Measurements from ENCODE around the gene TRERF1.

The TRERF1 gene

DNA sequence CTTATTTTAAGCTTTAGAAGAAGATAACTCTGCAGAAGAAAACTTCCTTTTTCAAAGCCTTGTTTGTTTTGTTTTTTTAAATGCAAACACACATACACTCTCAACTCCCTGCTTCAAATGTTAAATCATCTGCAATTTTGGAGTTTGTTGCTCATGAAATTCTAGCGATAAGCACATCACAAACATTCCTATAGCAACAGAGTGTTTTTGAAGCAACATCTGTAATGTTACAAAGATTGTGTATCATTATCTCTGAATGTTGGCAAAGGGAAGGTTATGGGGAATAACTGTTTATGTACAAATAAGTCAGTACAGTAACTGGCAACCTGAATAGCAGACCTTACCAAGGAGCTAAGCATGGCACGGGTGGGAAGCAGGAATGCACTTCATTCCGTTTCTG is 149.3 kb downstream of the TRERF1 start:
- DNase-seq (ENCODE audit: low read depth in 1 of 2, low spot score in 1 of 2), result no peak
- no peak for TF ChIP-seq JUND (IDR thresholded peaks at IDR 0.05; ENCODE audit: low read depth)
- in situ Hi-C loops (cut with HindIII; ENCODE audit: low pct_unique_long_range_greater_than_20kb, low sequenced_read_pairs), result no loop called here

DNA sequence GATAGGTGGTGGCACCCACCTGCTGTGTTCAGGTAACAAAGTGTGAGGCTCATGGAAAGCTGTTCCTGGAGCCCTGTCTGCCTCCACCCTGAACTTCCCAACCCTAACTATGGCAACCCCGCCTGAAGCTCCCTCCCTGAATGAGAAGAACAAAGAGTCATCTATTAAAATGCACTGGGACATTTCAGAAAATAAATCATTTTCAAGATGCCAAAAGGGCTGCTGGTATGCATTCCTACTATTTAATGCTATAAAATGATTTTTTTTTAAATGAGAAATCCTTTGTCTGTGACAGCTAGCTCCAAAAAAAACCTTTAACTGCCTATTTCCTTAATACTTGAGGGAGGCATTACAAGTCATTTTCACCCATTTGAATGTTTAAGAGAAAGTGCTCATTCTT is 149.7 kb downstream of the TRERF1 start:
- no peak for TF ChIP-seq JUND (IDR thresholded peaks at IDR 0.05; ENCODE audit: low read depth)
- in situ Hi-C loops (cut with HindIII; ENCODE audit: low pct_unique_long_range_greater_than_20kb, low sequenced_read_pairs), result no loop called here
- no peak for DNase-seq (ENCODE audit: low read depth in 1 of 2, low spot score in 1 of 2)

DNA sequence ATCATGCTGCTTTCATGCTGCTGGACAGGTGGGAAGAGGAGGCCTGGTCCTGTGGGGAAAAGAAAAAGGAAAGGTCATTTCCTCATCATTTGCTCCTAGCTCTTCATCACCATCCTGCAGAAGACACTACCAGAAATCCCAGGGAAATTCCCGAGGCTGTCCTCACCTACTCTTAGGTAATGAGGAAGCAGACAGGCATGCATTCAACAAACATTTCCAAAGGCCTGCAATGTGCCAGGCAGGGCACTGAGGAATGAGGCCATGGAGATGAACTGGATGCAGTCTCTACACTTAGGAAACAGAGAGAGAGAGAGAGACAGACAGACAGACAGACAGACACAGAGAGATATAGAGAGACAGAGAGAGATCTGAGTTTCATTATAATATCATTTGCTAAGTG is 151.0 kb downstream of the TRERF1 start:
- no peak for TF ChIP-seq JUND (IDR thresholded peaks at IDR 0.05; ENCODE audit: low read depth)
- in situ Hi-C loops (cut with HindIII; ENCODE audit: low pct_unique_long_range_greater_than_20kb, low sequenced_read_pairs), result no loop called here
- peak in 1 of 2 experiments; percentile 43 for DNase-seq (ENCODE audit: low read depth in 1 of 2, low spot score in 1 of 2)

DNA sequence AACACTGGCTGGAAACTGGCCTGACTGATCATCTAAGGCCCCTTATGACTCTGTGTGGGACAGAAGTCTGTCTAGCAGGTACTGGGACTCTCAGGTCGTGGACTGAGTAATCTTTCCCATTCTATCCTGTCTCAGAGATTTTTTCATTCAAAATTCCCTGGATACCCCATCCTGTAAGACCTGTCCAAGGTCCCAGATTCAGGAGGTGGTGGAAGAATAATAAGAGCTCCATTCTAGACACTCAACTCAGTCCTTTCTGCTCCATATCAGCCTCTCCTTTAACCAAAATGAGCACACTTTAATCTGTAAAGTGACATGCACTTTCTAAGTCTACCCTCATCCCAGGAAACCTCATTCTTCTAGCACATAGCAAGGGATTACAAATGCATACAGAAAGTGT is 151.5 kb downstream of the TRERF1 start:
- TF ChIP-seq JUND (IDR thresholded peaks at IDR 0.05; ENCODE audit: low read depth), result no peak
- in situ Hi-C loops (cut with HindIII; ENCODE audit: low pct_unique_long_range_greater_than_20kb, low sequenced_read_pairs), result no loop called here
- DNase-seq (ENCODE audit: low read depth in 1 of 2, low spot score in 1 of 2), result no peak

DNA sequence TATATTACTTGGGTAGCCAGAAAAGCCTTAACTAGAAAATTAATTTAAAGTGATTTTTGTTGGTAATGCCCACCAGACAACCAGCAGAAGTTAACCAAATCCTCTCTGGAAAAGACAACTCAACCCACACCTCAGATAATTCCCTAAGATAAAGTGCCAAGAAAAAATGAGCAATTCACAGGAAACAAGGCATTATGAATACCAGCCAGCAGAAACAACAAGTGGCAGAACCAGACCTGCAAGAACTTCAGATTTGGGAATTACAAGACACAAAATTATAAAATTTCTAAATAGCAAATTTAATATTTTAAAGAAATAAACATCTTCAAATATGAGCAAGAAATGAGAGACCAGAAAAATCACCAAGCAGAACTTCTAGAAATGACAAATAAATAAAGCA is 154.1 kb downstream of the TRERF1 start:
- no peak for DNase-seq (ENCODE audit: low read depth in 1 of 2, low spot score in 1 of 2)
- in situ Hi-C loops (cut with HindIII; ENCODE audit: low pct_unique_long_range_greater_than_20kb, low sequenced_read_pairs), result no loop called here
- TF ChIP-seq JUND (IDR thresholded peaks at IDR 0.05; ENCODE audit: low read depth), result no peak

DNA sequence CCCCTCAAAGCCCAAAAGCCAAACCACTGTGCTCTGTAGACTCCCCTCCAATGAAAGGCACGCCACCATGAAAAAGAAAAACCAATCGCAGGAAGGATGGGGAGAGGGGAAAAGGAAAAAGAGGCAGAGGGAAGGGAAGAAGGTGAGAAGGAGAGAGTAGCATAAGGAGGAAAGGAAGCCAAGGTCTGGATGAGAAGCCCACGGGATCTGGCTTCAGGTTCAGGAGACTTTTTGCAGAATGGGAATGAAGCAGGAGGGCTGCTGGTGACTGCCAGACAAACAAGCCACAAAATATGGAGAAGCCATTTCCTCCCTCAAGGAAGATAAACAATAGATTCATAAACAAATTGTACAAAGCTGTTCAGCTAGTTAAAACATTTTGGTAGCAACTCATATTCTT is 155.1 kb downstream of the TRERF1 start:
- in situ Hi-C loops (cut with HindIII; ENCODE audit: low pct_unique_long_range_greater_than_20kb, low sequenced_read_pairs), result no loop called here
- no peak for TF ChIP-seq JUND (IDR thresholded peaks at IDR 0.05; ENCODE audit: low read depth)
- no peak for DNase-seq (ENCODE audit: low read depth in 1 of 2, low spot score in 1 of 2)

DNA sequence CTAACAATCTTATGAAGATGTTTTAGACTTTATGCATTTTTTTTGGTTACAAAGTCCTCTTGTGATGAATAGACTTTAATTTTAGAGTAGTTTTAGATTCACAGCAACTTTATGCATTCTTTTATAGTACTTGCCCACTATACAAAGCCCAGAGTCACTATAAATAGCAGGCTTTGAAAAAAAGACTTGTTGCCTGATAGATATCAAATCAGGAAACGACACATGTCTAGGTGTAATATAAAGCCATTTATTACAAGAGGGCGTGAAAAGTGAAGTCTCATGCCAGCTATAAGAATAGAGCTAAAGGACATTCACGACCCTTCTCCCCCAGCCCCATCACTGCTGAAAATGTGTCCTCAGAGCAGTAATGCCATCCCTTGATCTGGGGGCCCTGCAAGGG is 156.0 kb downstream of the TRERF1 start:
- in situ Hi-C loops (cut with HindIII; ENCODE audit: low pct_unique_long_range_greater_than_20kb, low sequenced_read_pairs), result no loop called here
- no peak for DNase-seq (ENCODE audit: low read depth in 1 of 2, low spot score in 1 of 2)
- no peak for TF ChIP-seq JUND (IDR thresholded peaks at IDR 0.05; ENCODE audit: low read depth)

DNA sequence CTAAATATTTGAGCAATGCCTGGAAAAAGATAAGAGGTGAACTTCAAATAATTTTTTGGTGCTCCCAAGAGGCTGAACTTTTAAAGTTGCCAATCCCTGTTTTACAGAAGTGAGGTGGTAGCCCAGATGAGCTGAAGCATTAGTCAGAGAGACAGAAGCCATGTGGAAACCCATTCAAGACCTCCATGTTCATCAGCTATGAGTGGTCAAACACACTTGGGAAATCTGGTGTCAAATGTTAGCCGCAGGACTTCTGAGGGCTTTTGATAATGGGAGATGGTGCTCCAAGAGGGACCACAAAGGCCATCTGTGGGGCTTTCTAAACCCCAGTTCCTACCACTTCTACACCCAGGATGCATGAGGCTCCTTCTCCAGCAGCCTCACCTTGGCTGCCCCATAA is 156.5 kb downstream of the TRERF1 start:
- no peak for DNase-seq (ENCODE audit: low read depth in 1 of 2, low spot score in 1 of 2)
- TF ChIP-seq JUND (IDR thresholded peaks at IDR 0.05; ENCODE audit: low read depth), result no peak
- in situ Hi-C loops (cut with HindIII; ENCODE audit: low pct_unique_long_range_greater_than_20kb, low sequenced_read_pairs), result no loop called here

DNA sequence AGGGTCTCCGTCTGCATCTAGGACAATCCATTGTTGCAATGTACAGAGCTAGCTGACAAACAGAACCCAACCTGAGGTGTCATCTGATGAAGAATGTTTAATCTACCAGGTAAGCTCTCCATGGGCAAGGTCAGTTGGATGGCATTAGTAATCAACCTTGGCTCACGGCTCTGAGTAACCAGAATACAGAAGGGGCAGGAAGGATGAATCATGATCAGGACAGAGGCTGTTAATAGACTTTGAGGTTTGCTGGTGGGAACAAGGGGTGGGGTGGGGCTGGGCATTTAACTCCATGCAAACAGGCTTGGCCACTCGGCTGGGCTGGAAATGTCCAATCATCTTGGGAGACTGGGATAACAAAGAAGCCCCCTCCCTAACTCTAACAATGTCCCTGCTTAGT is 157.0 kb downstream of the TRERF1 start:
- TF ChIP-seq JUND (IDR thresholded peaks at IDR 0.05; ENCODE audit: low read depth), result no peak
- in situ Hi-C loops (cut with HindIII; ENCODE audit: low pct_unique_long_range_greater_than_20kb, low sequenced_read_pairs), result no loop called here

DNA sequence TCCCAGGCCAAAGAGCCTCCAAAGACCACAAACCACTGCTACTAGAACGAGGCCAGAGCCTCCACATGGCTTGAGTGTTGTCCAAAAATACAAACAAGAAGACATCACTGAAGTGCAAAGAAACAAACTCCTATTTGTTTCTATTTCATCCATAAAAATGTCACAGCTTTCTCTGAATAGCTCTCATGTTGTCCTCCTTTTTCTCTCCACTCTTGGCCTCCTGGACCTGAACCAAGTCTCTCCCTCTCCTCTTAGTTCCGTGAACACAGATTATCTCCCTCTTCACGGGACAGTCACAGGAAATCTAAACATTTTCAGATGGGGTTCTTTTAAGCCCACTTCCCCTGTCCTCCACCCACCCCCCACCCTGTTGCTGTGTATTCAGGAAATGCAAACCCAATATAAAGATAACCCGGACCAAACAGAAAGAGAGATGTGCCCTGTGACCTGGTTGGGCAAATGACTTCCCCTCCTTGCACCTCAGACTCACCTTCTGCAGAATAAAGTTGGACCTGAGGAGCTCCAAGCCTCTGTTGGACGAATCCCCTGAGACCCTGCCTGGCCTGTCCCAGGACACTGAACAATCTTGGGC is 158.2 kb downstream of the TRERF1 start:
- in situ Hi-C loops (cut with HindIII; ENCODE audit: low pct_unique_long_range_greater_than_20kb, low sequenced_read_pairs), result no loop called here
- TF ChIP-seq JUND (IDR thresholded peaks at IDR 0.05; ENCODE audit: low read depth), result no peak

More for the DNA sequence above, 157.0 kb downstream of the TRERF1 start:
- DNase-seq (ENCODE audit: low read depth in 1 of 2, low spot score in 1 of 2), result no peak

DNA sequence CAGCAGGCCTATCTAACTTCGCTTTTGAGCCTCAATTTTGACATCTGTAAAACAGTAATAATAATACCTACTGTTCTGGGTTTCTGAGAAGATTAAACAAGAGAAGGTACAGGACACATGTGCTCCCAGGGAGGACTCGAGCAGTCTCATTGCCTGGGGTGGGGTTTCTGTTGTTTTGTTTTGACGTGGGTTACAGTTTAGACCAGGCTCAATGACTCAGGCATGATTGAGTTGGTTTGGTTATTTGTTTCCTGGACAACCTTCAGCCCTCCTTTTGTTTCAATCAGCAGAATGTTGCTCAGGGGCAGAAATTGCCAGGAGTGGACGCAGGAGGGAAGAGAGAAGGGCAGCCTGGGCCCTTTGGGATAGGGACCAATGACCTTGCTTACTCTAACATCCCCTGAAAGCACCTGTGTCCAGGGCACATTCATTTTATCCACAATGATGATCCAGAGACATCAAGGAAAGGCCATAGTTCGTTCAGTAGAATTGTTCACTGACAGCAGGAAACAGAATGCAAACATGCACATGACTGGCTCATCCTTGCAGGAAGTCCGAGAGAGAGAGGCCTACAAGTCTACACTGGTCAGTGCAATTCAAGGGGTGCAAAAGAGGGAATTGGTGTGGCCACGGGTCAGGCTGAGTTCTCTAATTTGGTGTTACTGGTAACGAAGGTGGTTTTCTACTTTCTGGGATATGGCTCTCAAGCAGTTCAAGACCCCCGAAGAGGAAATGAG is 159.6 kb downstream of the TRERF1 start:
- no peak for TF ChIP-seq JUND (IDR thresholded peaks at IDR 0.05; ENCODE audit: low read depth)
- in situ Hi-C loops (cut with HindIII; ENCODE audit: low pct_unique_long_range_greater_than_20kb, low sequenced_read_pairs), result no loop called here
- no peak for DNase-seq (ENCODE audit: low read depth in 1 of 2, low spot score in 1 of 2)

More for the DNA sequence above, 158.2 kb downstream of the TRERF1 start:
- no peak for DNase-seq (ENCODE audit: low read depth in 1 of 2, low spot score in 1 of 2)

DNA sequence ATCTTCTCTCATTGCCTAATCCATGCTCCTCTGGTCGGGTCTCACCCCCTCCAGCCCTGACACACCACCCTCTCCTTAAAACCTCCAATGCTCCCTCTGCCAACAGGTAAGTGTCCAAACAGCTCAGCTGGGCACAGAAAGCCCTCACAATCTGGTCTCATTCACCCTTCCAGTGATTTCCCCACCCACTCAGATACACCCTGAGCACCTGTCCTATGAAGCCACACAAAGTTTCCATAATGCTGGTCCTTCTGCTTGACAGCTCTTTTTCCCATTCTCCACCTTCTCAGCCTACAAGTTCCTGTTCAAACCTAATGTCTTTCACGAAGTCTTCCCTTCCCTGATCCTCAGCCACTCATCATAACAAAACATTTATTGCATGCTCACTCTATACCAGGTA is 164.0 kb downstream of the TRERF1 start:
- no peak for TF ChIP-seq JUND (IDR thresholded peaks at IDR 0.05; ENCODE audit: low read depth)
- in situ Hi-C loops (cut with HindIII; ENCODE audit: low pct_unique_long_range_greater_than_20kb, low sequenced_read_pairs), result no loop called here
- no peak for DNase-seq (ENCODE audit: low read depth in 1 of 2, low spot score in 1 of 2)

DNA sequence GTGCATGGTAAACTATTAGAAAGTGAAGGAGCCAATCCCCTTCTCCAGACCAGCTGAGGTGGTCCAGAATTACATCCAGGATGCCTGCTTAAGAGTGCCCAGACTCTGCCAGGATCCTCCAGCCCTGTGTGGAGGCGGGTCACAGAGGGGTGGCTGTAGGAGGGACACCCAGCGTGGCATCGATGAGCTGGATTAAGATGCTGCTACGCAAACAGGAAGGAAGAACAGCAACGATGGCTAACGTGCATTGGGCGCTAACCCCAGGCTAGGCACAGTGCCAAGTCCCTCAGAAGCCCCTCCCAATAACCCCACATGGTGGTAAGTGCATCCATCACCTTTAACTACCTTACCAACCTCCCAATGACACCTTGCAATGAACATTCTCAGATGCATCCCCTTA is 170.2 kb downstream of the TRERF1 start:
- in situ Hi-C loops (cut with HindIII; ENCODE audit: low pct_unique_long_range_greater_than_20kb, low sequenced_read_pairs), result no loop called here
- no peak for DNase-seq (ENCODE audit: low read depth in 1 of 2, low spot score in 1 of 2)
- TF ChIP-seq JUND (IDR thresholded peaks at IDR 0.05; ENCODE audit: low read depth), result no peak

Measured in T47D (cell line).